Liver (tissue), 9 donors: Measurements from ENCODE around the gene KCNJ1. TPM values are rescaled to one million over a fixed set of nuclear protein-coding genes. Genes with fewer than 3 reads are reported as not detected.
A peak's percentile ranks its signal among the peaks of the same experiment; 100 is the strongest.

Experiments used
- DNase-seq: peaks from one replicate; pipeline ENCODE4 v3.0.0-alpha.2; 2017; ENCODE audit warnings: low spot score
- H3K27ac ChIP-seq, 2 donors: one replicate each; pipeline ENCODE4 v1.7.0; 2013; ENCODE audit warnings: inconsistent platforms in 2 of 2, low read length in 2 of 2, control low read depth in 1 of 2, low read depth in 1 of 2, mild to moderate bottlenecking in 1 of 2
- H3K27me3 ChIP-seq, 4 donors: one replicate each; pipeline versions ENCODE4 v1.6.1 to v1.7.0; 2013; ENCODE audit warnings: low read length in 3 of 4, inconsistent platforms in 1 of 4, mild to moderate bottlenecking in 1 of 4, moderate library complexity in 1 of 4; ENCODE audit not compliant: control insufficient read depth in 4 of 4, insufficient read depth in 4 of 4
- H3K36me3 ChIP-seq, 4 donors: one replicate each; pipeline versions ENCODE4 v1.6.1 to v1.7.0; 2013; ENCODE audit warnings: low read length in 3 of 4, mild to moderate bottlenecking in 3 of 4, low read depth in 1 of 4, moderate library complexity in 1 of 4; ENCODE audit not compliant: control insufficient read depth in 4 of 4, insufficient read depth in 3 of 4
- H3K4me1 ChIP-seq, 4 donors: one replicate each; pipeline versions ENCODE4 v1.6.1 to v1.7.0; 2013; ENCODE audit warnings: low read length in 3 of 4, mild to moderate bottlenecking in 3 of 4, moderate library complexity in 1 of 4; ENCODE audit not compliant: control insufficient read depth in 4 of 4, insufficient read depth in 4 of 4
- H3K4me3 ChIP-seq, 3 donors: one replicate each; pipeline versions ENCODE4 v1.6.1 to v1.7.0; 2013; ENCODE audit warnings: low read length in 3 of 3, control low read depth in 1 of 3, low read depth in 1 of 3, mild to moderate bottlenecking in 1 of 3
- H3K9ac ChIP-seq, 2 donors: one replicate each; pipeline ENCODE4 v1.7.0; 2013; ENCODE audit warnings: low read length in 2 of 2, mild to moderate bottlenecking in 2 of 2, moderate library complexity in 2 of 2, control low read depth in 1 of 2, low read depth in 1 of 2
- H3K9me3 ChIP-seq, 4 donors: one replicate each; pipeline versions ENCODE4 v1.6.1 to v1.7.0; 2013; ENCODE audit warnings: low read length in 3 of 4; ENCODE audit not compliant: control insufficient read depth in 4 of 4
- EGR1 ChIP-seq, 2 donors: IDR thresholded peaks; 2 replicates each; pipeline ENCODE4 v1.6.1; 2016 to 2018; ENCODE audit warnings: antibody characterized with exemption in 2 of 2, low read depth in 2 of 2
- FOXA1 ChIP-seq: IDR thresholded peaks from 2 replicates; pipeline ENCODE4 v1.6.1; 2016; ENCODE audit warnings: antibody characterized with exemption
- FOXA2 ChIP-seq: IDR thresholded peaks from 2 replicates; pipeline ENCODE4 v1.6.1; 2016; ENCODE audit warnings: antibody characterized with exemption
- GABPA ChIP-seq, 2 donors: IDR thresholded peaks in 1 of 2; conservative IDR thresholded peaks in 1 of 2; 2 replicates each; pipeline ENCODE4 v1.6.1; 2016; ENCODE audit warnings: antibody characterized with exemption in 2 of 2, mild to moderate bottlenecking in 1 of 2, moderate library complexity in 1 of 2
- HNF4A ChIP-seq, 2 donors: conservative IDR thresholded peaks; 2 replicates each; pipeline ENCODE4 v1.6.1; 2016; ENCODE audit warnings: antibody characterized with exemption in 2 of 2, mild to moderate bottlenecking in 2 of 2
- HNF4G ChIP-seq: IDR thresholded peaks from 2 replicates; pipeline ENCODE4 v1.6.1; 2016; ENCODE audit warnings: antibody characterized with exemption
- JUND ChIP-seq, 2 donors: IDR thresholded peaks; 2 replicates each; pipeline ENCODE4 v1.6.1; 2016; ENCODE audit warnings: antibody characterized with exemption in 2 of 2
- MAX ChIP-seq: IDR thresholded peaks from 2 replicates; pipeline ENCODE4 v1.6.1; 2016; ENCODE audit warnings: antibody characterized with exemption
- NR2F2 ChIP-seq: IDR thresholded peaks from 2 replicates; pipeline ENCODE4 v1.6.1; 2016; ENCODE audit warnings: antibody characterized with exemption
- RAD21 ChIP-seq, 2 donors: IDR thresholded peaks; 2 replicates each; pipeline ENCODE4 v1.6.1; 2016; ENCODE audit warnings: antibody characterized with exemption in 2 of 2, mild to moderate bottlenecking in 2 of 2
- RXRA ChIP-seq, 2 donors: IDR thresholded peaks; 2 replicates each; pipeline ENCODE4 v1.6.1; 2017 to 2018; ENCODE audit warnings: antibody characterized with exemption in 2 of 2, mild to moderate bottlenecking in 1 of 2
- SP1 ChIP-seq: IDR thresholded peaks from 2 replicates; pipeline ENCODE4 v1.6.1; 2018; ENCODE audit warnings: antibody characterized with exemption, mild to moderate bottlenecking
- TAF1 ChIP-seq: conservative IDR thresholded peaks from 2 replicates; pipeline ENCODE4 v1.6.1; 2016; ENCODE audit warnings: antibody characterized with exemption, mild to moderate bottlenecking
- YY1 ChIP-seq: IDR thresholded peaks from 2 replicates; pipeline ENCODE4 v1.6.1; 2016; ENCODE audit warnings: antibody characterized with exemption, mild to moderate bottlenecking
- WGBS: extraction: QIAGEN DNeasy Blood & Tissue Kit; methylation state at CpG from one replicate; pipeline ENCODE4 v1.1.7; 2013; 5-methylcytosine and 5-hydroxymethylcytosine counted together
- polyA plus RNA-seq, 2 donors: library from polyadenylated mRNA; stranded (reverse) in 1 of 2; unstranded in 1 of 2; fragments of 200-250 nt in 1 of 2; fragments of >200 nt in 1 of 2; fragmentation: Nextera tagmentation in 1 of 2; extraction: Ambion mirVana in 1 of 2; gene quantifications; one replicate each; pipeline versions ENCODE4 v1.2.1 to v1.2.3, GENCODE V29; 2013 to 2015
- total RNA-seq, 2 donors: library from RNA; depleted of rRNA; stranded (reverse); fragments of >200 nt; gene quantifications; one replicate each; pipeline ENCODE4 v1.2.3, GENCODE V29; 2014
- TF ChIP-seq, protein P1 (sequence below): fragments of 150-350 bp; IDR thresholded peaks from 2 replicates; pipeline ENCODE4 v1.5.1; 2017; ENCODE audit warnings: improper control_type of control experiment, low read depth, low read length; ENCODE audit not compliant: missing input control
- TF ChIP-seq, protein P2 (sequence below): IDR thresholded peaks from 2 replicates; pipeline ENCODE4 v1.6.1; 2016; ENCODE audit warnings: antibody characterized with exemption, mild to moderate bottlenecking
- TF ChIP-seq, protein P3 (sequence below): IDR thresholded peaks from 2 replicates; pipeline ENCODE4 v1.6.1; 2016; ENCODE audit warnings: antibody characterized with exemption
- TF ChIP-seq, protein P4 (sequence below): IDR thresholded peaks from 2 replicates; pipeline ENCODE4 v1.6.1; 2016; ENCODE audit warnings: antibody characterized with exemption
- donor health status: healthy.
- donor health status: healthy.
- donor health status: healthy.
- donor health status: healthy.
- donor health status: healthy.

The KCNJ1 gene
- total and polyA plus RNA-seq, 4 donors: 0.14 to 0.23 TPM; not detected in 2

GRCh38 chr11:128810784-128811514 lies 56.1 kb downstream of the KCNJ1 start:
- 82% methylated on average over 8 of the region's 8 CpGs for WGBS
- TF ChIP-seq, protein P1, sequence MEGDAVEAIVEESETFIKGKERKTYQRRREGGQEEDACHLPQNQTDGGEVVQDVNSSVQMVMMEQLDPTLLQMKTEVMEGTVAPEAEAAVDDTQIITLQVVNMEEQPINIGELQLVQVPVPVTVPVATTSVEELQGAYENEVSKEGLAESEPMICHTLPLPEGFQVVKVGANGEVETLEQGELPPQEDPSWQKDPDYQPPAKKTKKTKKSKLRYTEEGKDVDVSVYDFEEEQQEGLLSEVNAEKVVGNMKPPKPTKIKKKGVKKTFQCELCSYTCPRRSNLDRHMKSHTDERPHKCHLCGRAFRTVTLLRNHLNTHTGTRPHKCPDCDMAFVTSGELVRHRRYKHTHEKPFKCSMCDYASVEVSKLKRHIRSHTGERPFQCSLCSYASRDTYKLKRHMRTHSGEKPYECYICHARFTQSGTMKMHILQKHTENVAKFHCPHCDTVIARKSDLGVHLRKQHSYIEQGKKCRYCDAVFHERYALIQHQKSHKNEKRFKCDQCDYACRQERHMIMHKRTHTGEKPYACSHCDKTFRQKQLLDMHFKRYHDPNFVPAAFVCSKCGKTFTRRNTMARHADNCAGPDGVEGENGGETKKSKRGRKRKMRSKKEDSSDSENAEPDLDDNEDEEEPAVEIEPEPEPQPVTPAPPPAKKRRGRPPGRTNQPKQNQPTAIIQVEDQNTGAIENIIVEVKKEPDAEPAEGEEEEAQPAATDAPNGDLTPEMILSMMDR: no peak
- TF ChIP-seq SP1 (no peak), JUND (IDR thresholded peaks at IDR 0.05) (no peak), FOXA1 (no peak), NR2F2 (no peak), RAD21 (IDR thresholded peaks at IDR 0.05) (no peak), TAF1 (no peak)
- peaks cover 0 to 5% (median 3%) of the 10 kb centered on the region in 4 donors for H3K4me1 ChIP-seq
- H3K27ac ChIP-seq: no peak overlapping the region
- H3K36me3 ChIP-seq: peaks cover 0 to 10% (median 3%) of the 10 kb centered on the region in 4 donors
- no peaks in the 10 kb centered on the region for H3K27me3 ChIP-seq
- H3K4me3 ChIP-seq: no peak overlapping the region
- no peaks in the 10 kb centered on the region for H3K9me3 ChIP-seq
- H3K9ac ChIP-seq: no peak overlapping the region
- DNase-seq: no peak

DNA sequence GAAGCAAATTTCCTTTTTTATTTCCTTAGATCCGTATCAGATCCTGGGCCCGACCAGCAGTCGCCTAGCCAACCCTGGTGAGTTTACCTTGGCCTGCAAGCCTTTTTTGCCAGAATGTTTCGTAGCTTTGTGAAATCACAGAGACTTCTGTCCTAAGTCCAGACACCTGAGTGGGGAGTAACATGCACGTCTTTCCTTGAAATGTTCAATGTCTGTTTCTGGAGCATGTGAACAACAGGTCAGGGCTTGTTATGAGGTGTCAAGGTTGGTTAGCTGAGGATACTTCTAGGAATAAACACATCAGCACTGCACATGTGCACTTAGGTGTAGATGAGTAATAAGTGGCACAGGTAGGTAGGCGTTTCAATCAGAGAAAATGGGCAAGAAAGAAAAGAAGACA lies 58.0 kb downstream of the KCNJ1 start:
- H3K27ac ChIP-seq: no peak overlapping the region
- H3K4me1 ChIP-seq: peaks cover 0 to 5% (median 3%) of the 10 kb centered on the region in 4 donors
- no peaks in the 10 kb centered on the region for H3K27me3 ChIP-seq
- WGBS: 46% methylated on average over 6 of the region's 6 CpGs
- H3K9me3 ChIP-seq: no peaks in the 10 kb centered on the region
- TF ChIP-seq RAD21 (IDR thresholded peaks at IDR 0.05) (no peak), FOXA1 (no peak), HNF4A (conservative IDR thresholded peaks at IDR 0.05) (peak in 1 of 2 donors; percentile 76), YY1 (no peak), MAX (no peak), NR2F2 (no peak), FOXA2 (no peak), RXRA (IDR thresholded peaks at IDR 0.05) (peak in 1 of 2 donors; percentile 21), HNF4G (no peak), GABPA (IDR thresholded peaks at IDR 0.05 in 1 of 2, conservative IDR thresholded peaks at IDR 0.05 in 1 of 2) (no peak), EGR1 (IDR thresholded peaks at IDR 0.05; ENCODE audit: low read depth in 2 of 2) (no peak)
- TF ChIP-seq, protein P1: no peak
- TF ChIP-seq, protein P2, sequence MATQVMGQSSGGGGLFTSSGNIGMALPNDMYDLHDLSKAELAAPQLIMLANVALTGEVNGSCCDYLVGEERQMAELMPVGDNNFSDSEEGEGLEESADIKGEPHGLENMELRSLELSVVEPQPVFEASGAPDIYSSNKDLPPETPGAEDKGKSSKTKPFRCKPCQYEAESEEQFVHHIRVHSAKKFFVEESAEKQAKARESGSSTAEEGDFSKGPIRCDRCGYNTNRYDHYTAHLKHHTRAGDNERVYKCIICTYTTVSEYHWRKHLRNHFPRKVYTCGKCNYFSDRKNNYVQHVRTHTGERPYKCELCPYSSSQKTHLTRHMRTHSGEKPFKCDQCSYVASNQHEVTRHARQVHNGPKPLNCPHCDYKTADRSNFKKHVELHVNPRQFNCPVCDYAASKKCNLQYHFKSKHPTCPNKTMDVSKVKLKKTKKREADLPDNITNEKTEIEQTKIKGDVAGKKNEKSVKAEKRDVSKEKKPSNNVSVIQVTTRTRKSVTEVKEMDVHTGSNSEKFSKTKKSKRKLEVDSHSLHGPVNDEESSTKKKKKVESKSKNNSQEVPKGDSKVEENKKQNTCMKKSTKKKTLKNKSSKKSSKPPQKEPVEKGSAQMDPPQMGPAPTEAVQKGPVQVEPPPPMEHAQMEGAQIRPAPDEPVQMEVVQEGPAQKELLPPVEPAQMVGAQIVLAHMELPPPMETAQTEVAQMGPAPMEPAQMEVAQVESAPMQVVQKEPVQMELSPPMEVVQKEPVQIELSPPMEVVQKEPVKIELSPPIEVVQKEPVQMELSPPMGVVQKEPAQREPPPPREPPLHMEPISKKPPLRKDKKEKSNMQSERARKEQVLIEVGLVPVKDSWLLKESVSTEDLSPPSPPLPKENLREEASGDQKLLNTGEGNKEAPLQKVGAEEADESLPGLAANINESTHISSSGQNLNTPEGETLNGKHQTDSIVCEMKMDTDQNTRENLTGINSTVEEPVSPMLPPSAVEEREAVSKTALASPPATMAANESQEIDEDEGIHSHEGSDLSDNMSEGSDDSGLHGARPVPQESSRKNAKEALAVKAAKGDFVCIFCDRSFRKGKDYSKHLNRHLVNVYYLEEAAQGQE: no peak
- TF ChIP-seq, protein P3, sequence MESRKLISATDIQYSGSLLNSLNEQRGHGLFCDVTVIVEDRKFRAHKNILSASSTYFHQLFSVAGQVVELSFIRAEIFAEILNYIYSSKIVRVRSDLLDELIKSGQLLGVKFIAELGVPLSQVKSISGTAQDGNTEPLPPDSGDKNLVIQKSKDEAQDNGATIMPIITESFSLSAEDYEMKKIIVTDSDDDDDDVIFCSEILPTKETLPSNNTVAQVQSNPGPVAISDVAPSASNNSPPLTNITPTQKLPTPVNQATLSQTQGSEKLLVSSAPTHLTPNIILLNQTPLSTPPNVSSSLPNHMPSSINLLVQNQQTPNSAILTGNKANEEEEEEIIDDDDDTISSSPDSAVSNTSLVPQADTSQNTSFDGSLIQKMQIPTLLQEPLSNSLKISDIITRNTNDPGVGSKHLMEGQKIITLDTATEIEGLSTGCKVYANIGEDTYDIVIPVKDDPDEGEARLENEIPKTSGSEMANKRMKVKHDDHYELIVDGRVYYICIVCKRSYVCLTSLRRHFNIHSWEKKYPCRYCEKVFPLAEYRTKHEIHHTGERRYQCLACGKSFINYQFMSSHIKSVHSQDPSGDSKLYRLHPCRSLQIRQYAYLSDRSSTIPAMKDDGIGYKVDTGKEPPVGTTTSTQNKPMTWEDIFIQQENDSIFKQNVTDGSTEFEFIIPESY: no peak
- TF ChIP-seq, protein P4, sequence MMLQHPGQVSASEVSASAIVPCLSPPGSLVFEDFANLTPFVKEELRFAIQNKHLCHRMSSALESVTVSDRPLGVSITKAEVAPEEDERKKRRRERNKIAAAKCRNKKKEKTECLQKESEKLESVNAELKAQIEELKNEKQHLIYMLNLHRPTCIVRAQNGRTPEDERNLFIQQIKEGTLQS: no peak
- DNase-seq: no peak
- H3K36me3 ChIP-seq: peaks cover 0 to 10% (median 3%) of the 10 kb centered on the region in 4 donors
- H3K9ac ChIP-seq: no peak overlapping the region
- no peak overlapping the region for H3K4me3 ChIP-seq
